Fibroblast of villous mesenchyme (primary cell): ENCODE data around the gene SDF4. TPM values are rescaled to one million over a fixed set of nuclear protein-coding genes. Genes with fewer than 3 reads are reported as not detected.

ENCODE experiments used
- DNase-seq: peaks from one replicate; pipeline ENCODE4 v3.0.0-alpha.2; 2010; ENCODE audit warnings: low read depth
- H3K4me3 ChIP-seq: 2 replicates; pipeline ENCODE4 v1.5.1; 2011; ENCODE audit warnings: low read depth, mild to moderate bottlenecking, low read length
- CTCF ChIP-seq: IDR thresholded peaks from 2 replicates; pipeline ENCODE4 v1.5.1; 2012; ENCODE audit warnings: low read depth, mild to moderate bottlenecking, low read length; ENCODE audit not compliant: insufficient read depth
- total RNA-seq: library from RNA; depleted of rRNA; stranded (reverse); fragments of >200 nt; gene quantifications from 2 replicates; pipeline ENCODE4 v1.2.3, GENCODE V29; 2012

SDF4 gene
- total RNA-seq, 1 donor: 88.9 TPM

- TF ChIP-seq CTCF: no peak
- H3K4me3 ChIP-seq: no peak overlapping the region
- DNase-seq: no peak
Measured at GRCh38 chr1:1242461-1243265, 10.9 kb upstream of the SDF4 start.

DNA sequence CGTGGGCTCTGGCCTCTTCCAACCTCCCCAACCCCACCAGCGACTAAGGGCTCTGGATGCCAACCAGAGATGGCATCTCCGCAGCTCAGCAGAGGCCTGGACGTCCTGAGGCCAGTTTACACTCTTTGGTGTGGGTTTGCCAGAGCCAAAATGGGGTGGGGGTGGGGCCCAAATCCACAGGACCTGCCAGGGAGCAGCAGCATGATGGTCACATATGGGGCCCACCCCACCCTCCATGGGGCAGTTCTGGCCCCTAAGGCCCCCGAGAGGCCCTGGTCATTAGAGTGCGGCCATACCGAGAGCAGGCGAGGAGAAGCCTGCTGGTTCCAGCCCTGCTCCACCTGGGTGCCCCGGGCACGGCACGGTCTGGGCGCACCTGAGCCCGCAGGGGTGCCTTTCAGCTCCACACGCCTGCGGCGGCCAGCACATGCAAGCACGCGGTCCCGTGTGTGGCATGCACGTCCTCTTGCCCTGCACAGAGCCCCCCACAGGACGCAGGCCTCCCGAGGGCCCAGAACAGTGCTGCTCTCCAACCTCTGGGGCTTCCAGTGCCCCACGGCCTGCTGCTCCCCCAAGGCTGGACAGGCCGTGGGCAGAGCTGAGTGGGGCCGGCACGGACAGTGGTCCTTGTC is 9.9 kb upstream of the SDF4 start:
- no peak for TF ChIP-seq CTCF
- DNase-seq: no peak
- no peak overlapping the region for H3K4me3 ChIP-seq

DNA sequence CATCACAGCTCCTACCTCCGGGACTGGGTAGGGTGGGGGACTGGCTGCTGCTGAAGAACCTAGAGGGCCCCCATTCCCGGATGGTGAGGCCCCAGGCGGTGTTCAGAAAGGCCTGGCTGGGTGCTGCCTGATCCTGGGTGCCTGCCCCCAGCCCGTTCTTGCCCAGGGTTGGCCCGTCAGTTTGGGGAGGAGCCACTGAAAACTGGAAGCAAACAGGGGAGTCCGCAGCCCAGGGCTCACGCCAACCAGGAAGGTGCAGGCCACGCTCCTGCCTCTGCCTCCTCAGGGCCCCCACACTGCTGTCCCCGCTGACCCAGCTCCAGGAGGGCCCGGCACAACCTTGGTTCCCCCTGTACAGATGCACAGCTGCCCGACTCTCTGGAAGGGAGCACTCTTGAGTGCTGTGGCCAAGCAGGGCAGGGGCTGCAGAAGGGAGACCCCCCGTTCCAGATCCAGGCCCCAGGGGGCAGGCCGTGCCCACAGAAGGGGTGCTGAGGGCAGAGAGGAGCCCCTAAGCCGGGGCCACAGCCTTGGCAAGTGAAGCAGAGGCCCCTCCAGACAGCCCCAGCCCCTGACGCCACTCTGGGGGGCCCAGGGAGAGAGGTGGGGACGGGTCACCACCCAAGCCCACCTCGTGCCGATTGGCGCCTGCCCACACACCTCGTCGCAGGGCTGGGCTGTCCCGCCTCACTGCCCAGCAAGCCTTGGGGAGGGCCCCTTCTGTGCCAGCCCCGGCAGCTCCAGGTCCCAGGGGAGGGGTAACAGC is 9.2 kb upstream of the SDF4 start:
- TF ChIP-seq CTCF: no peak
- DNase-seq: no peak
- H3K4me3 ChIP-seq: no peak overlapping the region

DNA sequence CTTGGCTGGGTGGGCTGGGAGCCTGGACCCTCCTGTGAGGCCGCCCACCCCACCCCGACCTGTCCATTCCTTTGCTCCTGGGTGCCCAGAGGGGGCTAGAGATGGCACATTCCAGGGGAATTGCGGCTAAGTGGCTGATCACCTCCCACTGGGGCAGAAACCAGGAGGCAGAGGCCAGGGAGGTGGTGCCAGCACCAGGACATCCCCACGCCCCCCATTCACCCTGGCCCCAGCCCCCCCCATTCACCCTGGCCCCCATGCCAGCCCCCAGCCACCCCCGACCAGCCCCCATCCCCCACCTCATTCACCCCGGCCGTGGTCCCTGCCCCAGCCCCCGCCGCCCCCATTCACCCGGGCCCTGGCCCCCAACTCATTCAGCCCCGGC is 8.5 kb upstream of the SDF4 start:
- no peak overlapping the region for H3K4me3 ChIP-seq
- no peak for DNase-seq
- no peak for TF ChIP-seq CTCF

- TF ChIP-seq CTCF: no peak
- DNase-seq: no peak
- no peak overlapping the region for H3K4me3 ChIP-seq
Measured at GRCh38 chr1:1239614-1240347, 8.0 kb upstream of the SDF4 start.

- no peak overlapping the region for H3K4me3 ChIP-seq
- DNase-seq: no peak
- TF ChIP-seq CTCF: no peak
Measured at GRCh38 chr1:1239227-1239613, 7.4 kb upstream of the SDF4 start.
